ENCODE measurements around the gene AP1G2. TPM values are rescaled to one million over a fixed set of nuclear protein-coding genes. Genes with fewer than 3 reads are reported as not detected.
A peak's percentile ranks its signal among the peaks of the same experiment; 100 is the strongest.
"Not testable (repeated sequence)": the region's sequence is repeated elsewhere in the genome, so short reads cannot be mapped to it uniquely, and the experiment has no call there.

AP1G2 gene
- total RNA-seq, 1 experiment from 2014 or later: 160 TPM

DNA sequence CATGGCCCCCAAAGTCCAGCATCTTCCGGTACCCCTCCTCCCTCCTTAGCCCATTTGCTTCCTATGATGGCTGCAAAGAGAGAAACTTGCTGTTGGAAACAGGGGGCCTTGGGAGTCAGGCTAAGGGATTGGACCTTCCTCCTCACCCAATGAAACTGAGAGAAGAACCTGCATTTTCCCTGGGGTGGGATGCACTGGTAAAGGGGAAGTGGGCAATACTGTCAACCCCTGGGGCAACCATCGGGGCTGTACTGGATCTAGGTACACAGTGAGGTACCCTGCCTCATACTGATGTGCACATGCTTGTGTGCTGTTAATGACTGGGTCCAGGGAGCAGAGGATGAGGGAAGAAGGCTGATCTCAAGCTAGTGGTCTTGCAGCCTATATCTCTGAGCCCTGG is 22.0 kb upstream of the AP1G2 start:
- TF ChIP-seq, protein P1, sequence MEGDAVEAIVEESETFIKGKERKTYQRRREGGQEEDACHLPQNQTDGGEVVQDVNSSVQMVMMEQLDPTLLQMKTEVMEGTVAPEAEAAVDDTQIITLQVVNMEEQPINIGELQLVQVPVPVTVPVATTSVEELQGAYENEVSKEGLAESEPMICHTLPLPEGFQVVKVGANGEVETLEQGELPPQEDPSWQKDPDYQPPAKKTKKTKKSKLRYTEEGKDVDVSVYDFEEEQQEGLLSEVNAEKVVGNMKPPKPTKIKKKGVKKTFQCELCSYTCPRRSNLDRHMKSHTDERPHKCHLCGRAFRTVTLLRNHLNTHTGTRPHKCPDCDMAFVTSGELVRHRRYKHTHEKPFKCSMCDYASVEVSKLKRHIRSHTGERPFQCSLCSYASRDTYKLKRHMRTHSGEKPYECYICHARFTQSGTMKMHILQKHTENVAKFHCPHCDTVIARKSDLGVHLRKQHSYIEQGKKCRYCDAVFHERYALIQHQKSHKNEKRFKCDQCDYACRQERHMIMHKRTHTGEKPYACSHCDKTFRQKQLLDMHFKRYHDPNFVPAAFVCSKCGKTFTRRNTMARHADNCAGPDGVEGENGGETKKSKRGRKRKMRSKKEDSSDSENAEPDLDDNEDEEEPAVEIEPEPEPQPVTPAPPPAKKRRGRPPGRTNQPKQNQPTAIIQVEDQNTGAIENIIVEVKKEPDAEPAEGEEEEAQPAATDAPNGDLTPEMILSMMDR (IDR thresholded peaks at IDR 0.05; ENCODE audit: insufficient read depth in 1 of 2, low read depth in 1 of 2, low read length in 1 of 2, severe bottlenecking in 1 of 2, unreplicated experiment in 1 of 2): no peak
- no peak overlapping the region for H3K4me3 ChIP-seq (ENCODE audit: low read depth, low read length)
- Mint-ChIP-seq H3K27me3 (ENCODE audit: insufficient read depth, unreplicated experiment) (peaks cover 2% of the 10 kb centered on the region), H3K27ac (ENCODE audit: unreplicated experiment) (no peak overlapping the region), H3K36me3 (ENCODE audit: insufficient read depth, unreplicated experiment) (no peaks in the 10 kb centered on the region), H3K9me3 (ENCODE audit: unreplicated experiment) (no peaks in the 10 kb centered on the region), H3K4me1 (ENCODE audit: low read depth, unreplicated experiment) (no peaks in the 10 kb centered on the region), H3K4me3 (ENCODE audit: unreplicated experiment) (no peak overlapping the region)
- no peaks in the 10 kb centered on the region for H3K4me1 ChIP-seq
- no peaks in the 10 kb centered on the region for H3K27me3 ChIP-seq (replicated peaks; ENCODE audit: control insufficient read depth, insufficient read depth, low read length)
- ChIA-PET CTCF (interaction anchor here (0.6 to 1.6 kb wide), 14 partner anchors 13 to 571 kb away, joined by 3 to 53 read pairs (median 5); partner anchors contain the start of genes AP1G2 and IRF9), POLR2A (no interaction called here)
- no peaks in the 10 kb centered on the region for H3K36me3 ChIP-seq (ENCODE audit: control insufficient read depth, insufficient read depth, low read length)
- DNase-seq: no peak
- BruUV-seq (replicated peaks): no TSS peak
- intact Hi-C loops (cut with micrococcal nuclease; ENCODE audit: unreplicated experiment): loop anchor here (1.0 to 5.0 kb wide), 6 partner anchors 43 to 365 kb away; no protein-coding TSS in a partner anchor
- H3K9me3 ChIP-seq: no peaks in the 10 kb centered on the region

DNA sequence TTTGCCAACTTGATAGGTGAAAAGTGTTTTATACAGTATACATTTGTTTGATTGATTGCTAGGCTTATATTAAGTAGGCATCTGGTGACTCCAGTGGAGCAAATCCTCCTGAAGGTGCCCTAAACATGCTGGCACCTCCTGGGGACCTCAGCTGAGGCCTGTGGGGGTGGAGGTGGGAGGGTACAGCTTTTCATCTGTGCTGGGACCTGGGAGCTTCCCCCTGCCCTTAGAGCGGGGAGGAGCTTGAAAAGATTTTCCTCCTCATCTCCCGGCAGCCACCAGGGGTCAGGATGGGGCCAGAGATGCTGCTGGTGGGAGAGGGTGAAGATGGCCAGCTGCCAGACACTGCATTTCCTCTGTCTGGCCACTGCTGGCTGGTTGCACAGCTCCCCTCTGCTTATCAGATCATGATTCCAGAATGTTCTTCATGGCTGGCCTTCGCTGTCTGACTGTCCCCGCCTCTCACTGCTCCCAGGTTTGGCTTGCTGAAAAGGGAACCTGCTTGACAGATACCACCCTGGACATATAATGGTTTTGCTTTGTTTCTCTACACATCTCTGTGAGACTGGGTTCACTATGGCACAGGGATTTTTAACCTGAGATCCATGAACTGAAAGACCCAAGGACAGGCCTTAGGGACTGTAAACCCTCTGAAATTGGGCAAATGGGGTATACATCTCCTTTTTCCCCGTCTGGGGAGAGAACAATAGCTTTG is 21.4 kb upstream of the AP1G2 start:
- intact Hi-C loops (cut with micrococcal nuclease; ENCODE audit: unreplicated experiment): loop anchor here (1.0 to 5.0 kb wide), 6 partner anchors 43 to 365 kb away; no protein-coding TSS in a partner anchor
- Mint-ChIP-seq H3K36me3 (ENCODE audit: insufficient read depth, unreplicated experiment) (no peaks in the 10 kb centered on the region), H3K4me1 (ENCODE audit: low read depth, unreplicated experiment) (no peaks in the 10 kb centered on the region), H3K9me3 (ENCODE audit: unreplicated experiment) (no peaks in the 10 kb centered on the region), H3K4me3 (ENCODE audit: unreplicated experiment) (no peak overlapping the region), H3K27me3 (ENCODE audit: insufficient read depth, unreplicated experiment) (peaks cover 2% of the 10 kb centered on the region), H3K27ac (ENCODE audit: unreplicated experiment) (no peak overlapping the region)
- POLR2A ChIA-PET: no interaction called here
- DNase-seq: peak; percentile 88 to 90
- H3K27me3 ChIP-seq (replicated peaks; ENCODE audit: control insufficient read depth, insufficient read depth, low read length): no peaks in the 10 kb centered on the region
- CTCF ChIA-PET: interaction anchor here (0.7 to 1.6 kb wide), 16 partner anchors 14 to 572 kb away, joined by 3 to 53 read pairs (median 5); partner anchors contain the start of genes AP1G2 and IRF9
- no peaks in the 10 kb centered on the region for H3K4me1 ChIP-seq
- no peaks in the 10 kb centered on the region for H3K9me3 ChIP-seq
- H3K4me3 ChIP-seq (ENCODE audit: low read depth, low read length): no peak overlapping the region
- BruUV-seq (replicated peaks): no TSS peak
- TF ChIP-seq, protein P1 (IDR thresholded peaks at IDR 0.05; ENCODE audit: insufficient read depth in 1 of 2, low read depth in 1 of 2, low read length in 1 of 2, severe bottlenecking in 1 of 2, unreplicated experiment in 1 of 2): peak; percentile 85 to 94
- H3K36me3 ChIP-seq (ENCODE audit: control insufficient read depth, insufficient read depth, low read length): no peaks in the 10 kb centered on the region

DNA sequence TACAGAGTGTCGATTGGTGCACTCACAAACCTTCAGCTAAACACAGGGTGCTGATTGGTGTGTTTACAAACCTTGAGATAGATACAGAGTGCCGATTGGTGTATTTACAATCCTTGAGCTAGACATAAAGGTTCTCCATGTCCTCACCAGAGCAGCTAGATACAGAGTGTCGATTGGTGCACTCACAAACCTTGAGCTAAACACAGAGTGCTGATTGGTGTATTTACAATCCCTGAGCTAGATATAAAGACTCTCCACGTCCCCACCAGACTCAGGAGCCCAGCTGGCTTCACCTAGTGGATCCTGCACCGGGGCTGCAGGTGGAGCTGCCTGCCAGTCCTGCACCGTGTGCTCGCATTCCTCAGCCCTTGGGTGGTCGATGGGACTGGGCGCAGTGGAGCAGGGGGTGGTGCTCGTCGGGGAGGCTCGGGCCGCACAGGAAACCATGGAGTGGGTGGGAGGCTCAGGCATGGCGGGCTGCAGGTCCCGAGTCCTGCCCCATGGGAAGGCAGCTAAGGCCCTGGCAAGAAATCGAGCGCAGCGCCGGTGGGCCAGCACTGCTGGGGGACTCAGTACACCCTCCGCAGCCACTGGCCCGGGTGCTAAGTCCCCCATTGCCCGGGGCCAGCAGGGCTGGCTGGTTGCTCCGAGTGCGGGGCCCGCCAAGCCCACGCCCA is 17.1 kb upstream of the AP1G2 start:
- H3K27ac Mint-ChIP-seq (ENCODE audit: unreplicated experiment); H3K4me3 Mint-ChIP-seq (ENCODE audit: unreplicated experiment); CTCF ChIA-PET; H3K36me3 ChIP-seq (ENCODE audit: control insufficient read depth, insufficient read depth, low read length); H3K4me1 ChIP-seq; H3K4me1 Mint-ChIP-seq (ENCODE audit: low read depth, unreplicated experiment); H3K9me3 Mint-ChIP-seq (ENCODE audit: unreplicated experiment); H3K27me3 ChIP-seq (replicated peaks; ENCODE audit: control insufficient read depth, insufficient read depth, low read length); POLR2A ChIA-PET; H3K27me3 Mint-ChIP-seq (ENCODE audit: insufficient read depth, unreplicated experiment); BruUV-seq (replicated peaks); DNase-seq; H3K36me3 Mint-ChIP-seq (ENCODE audit: insufficient read depth, unreplicated experiment); H3K4me3 ChIP-seq (ENCODE audit: low read depth, low read length); H3K9me3 ChIP-seq: not testable (repeated sequence)
- intact Hi-C loops (cut with micrococcal nuclease; ENCODE audit: unreplicated experiment): loop anchor here (5.0 kb wide), 1 partner anchor 343 kb away; no protein-coding TSS in a partner anchor

DNA sequence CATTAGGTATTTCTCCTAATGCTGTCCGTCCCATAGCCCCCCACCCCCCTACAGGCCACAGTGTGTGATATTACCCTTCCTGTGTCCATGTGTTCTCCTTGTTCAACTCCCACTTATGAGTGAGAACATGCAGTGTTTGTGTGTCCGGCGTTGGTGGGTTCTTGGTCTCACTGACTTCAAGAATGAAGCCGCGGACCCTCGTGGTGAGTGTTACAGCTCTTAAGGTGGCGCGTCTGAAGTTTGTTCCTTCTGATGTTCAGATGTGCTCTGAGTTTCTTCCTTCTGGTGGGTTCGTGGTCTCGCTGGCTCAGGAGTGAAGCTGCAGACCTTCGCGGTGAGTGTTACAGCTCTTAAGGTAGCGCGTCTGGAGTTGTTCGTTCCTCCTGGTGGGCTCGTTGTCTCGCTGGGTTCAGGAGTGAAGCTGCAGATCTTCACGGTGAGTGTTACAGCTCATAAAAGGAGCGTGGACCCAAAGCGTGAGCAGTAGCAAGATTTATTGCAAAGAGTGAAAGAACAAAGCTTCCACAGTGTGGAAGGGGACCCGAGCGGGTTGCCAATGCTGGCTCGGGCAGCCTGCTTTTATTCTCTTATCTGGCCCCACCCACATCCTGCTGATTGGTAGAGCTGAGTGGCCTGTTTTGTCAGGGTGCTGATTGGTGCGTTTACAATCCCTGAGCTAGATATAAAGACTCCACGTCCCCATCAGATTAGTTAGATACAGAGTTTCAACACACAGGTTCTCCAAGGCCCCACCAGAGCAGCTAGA is 16.4 kb upstream of the AP1G2 start:
- H3K9me3 ChIP-seq; H3K4me3 ChIP-seq (ENCODE audit: low read depth, low read length); DNase-seq; H3K4me3 Mint-ChIP-seq (ENCODE audit: unreplicated experiment); H3K4me1 Mint-ChIP-seq (ENCODE audit: low read depth, unreplicated experiment); H3K27me3 ChIP-seq (replicated peaks; ENCODE audit: control insufficient read depth, insufficient read depth, low read length); CTCF ChIA-PET; H3K36me3 ChIP-seq (ENCODE audit: control insufficient read depth, insufficient read depth, low read length); intact Hi-C loops (cut with micrococcal nuclease; ENCODE audit: unreplicated experiment); H3K4me1 ChIP-seq; POLR2A ChIA-PET; H3K27ac Mint-ChIP-seq (ENCODE audit: unreplicated experiment); H3K36me3 Mint-ChIP-seq (ENCODE audit: insufficient read depth, unreplicated experiment); H3K27me3 Mint-ChIP-seq (ENCODE audit: insufficient read depth, unreplicated experiment); H3K9me3 Mint-ChIP-seq (ENCODE audit: unreplicated experiment): not testable (repeated sequence)
- TSS peak; percentile 98 for BruUV-seq (replicated peaks)

All from Caco-2 (cell line).